Muscle layer of duodenum (tissue), 2 donors: ENCODE measurements around the gene AMH.

ENCODE experiments used
- H3K27ac ChIP-seq: one replicate; pipeline ENCODE4 v1.7.0; 2013; ENCODE audit warnings: mild to moderate bottlenecking, low read length
- H3K27me3 ChIP-seq: one replicate; pipeline ENCODE4 v1.7.0; 2013; ENCODE audit warnings: low read depth, mild to moderate bottlenecking, control low read depth, low read length
- H3K36me3 ChIP-seq, 2 donors: one replicate each; pipeline ENCODE4 v1.7.0; 2013; ENCODE audit warnings: low read length in 2 of 2, control low read depth in 1 of 2, mild to moderate bottlenecking in 1 of 2; ENCODE audit not compliant: insufficient read depth in 2 of 2, control insufficient read depth in 1 of 2
- H3K4me1 ChIP-seq, 2 donors: one replicate each; pipeline ENCODE4 v1.7.0; 2013; ENCODE audit warnings: low read length in 2 of 2, mild to moderate bottlenecking in 2 of 2, control low read depth in 1 of 2, moderate library complexity in 1 of 2; ENCODE audit not compliant: insufficient read depth in 2 of 2, control insufficient read depth in 1 of 2
- H3K4me3 ChIP-seq, 2 donors: one replicate each; pipeline ENCODE4 v1.7.0; 2013; ENCODE audit warnings: low read length in 2 of 2, low read depth in 1 of 2, mild to moderate bottlenecking in 1 of 2
- H3K9me3 ChIP-seq, 2 donors: one replicate each; pipeline ENCODE4 v1.7.0; 2013; ENCODE audit warnings: low read length in 2 of 2, control low read depth in 1 of 2, mild to moderate bottlenecking in 1 of 2; ENCODE audit not compliant: control insufficient read depth in 1 of 2
- donor health status: healthy.

Gene AMH

GRCh38 chr19:2210987-2211740 is 38.0 kb upstream of the AMH start:
- Histone ChIP-seq H3K9me3 (no peaks in the 10 kb centered on the region), H3K4me1 (peaks cover 0 to 12% of the 10 kb centered on the region in 2 donors), H3K36me3 (peaks cover 24 to 80% of the 10 kb centered on the region in 2 donors), H3K27me3 (no peaks in the 10 kb centered on the region), H3K4me3 (no peak overlapping the region), H3K27ac (no peak overlapping the region)

- H3K4me1 ChIP-seq = peaks cover 0 to 8% of the 10 kb centered on the region in 2 donors
- H3K27ac ChIP-seq = peak overlapping the region; percentile 14
- peaks cover 22 to 83% of the 10 kb centered on the region in 2 donors for H3K36me3 ChIP-seq
- no peaks in the 10 kb centered on the region for H3K27me3 ChIP-seq
- H3K9me3 ChIP-seq = no peaks in the 10 kb centered on the region
- no peak overlapping the region for H3K4me3 ChIP-seq
Measured at GRCh38 chr19:2212861-2213711, 36.0 kb upstream of the AMH start.

- Histone ChIP-seq H3K27me3 (no peaks in the 10 kb centered on the region), H3K27ac (no peak overlapping the region), H3K36me3 (peaks cover 22 to 84% of the 10 kb centered on the region in 2 donors), H3K4me1 (peaks cover 0 to under 1% of the 10 kb centered on the region in 2 donors), H3K4me3 (no peak overlapping the region), H3K9me3 (no peaks in the 10 kb centered on the region)
Measured at GRCh38 chr19:2213799-2214198, 35.3 kb upstream of the AMH start.

GRCh38 chr19:2214251-2214650 is 34.9 kb upstream of the AMH start:
- H3K36me3 ChIP-seq = peaks cover 22 to 87% of the 10 kb centered on the region in 2 donors

GRCh38 chr19:2215281-2215751 is 33.8 kb upstream of the AMH start:
- Histone ChIP-seq H3K36me3 (peaks cover 22 to 91% of the 10 kb centered on the region in 2 donors), H3K27me3 (no peaks in the 10 kb centered on the region)

More at GRCh38 chr19:2214251-2214650, 34.9 kb upstream of the AMH start:
- no peak overlapping the region for H3K4me3 ChIP-seq
- no peak overlapping the region for H3K27ac ChIP-seq
- H3K4me1 ChIP-seq = no peaks in the 10 kb centered on the region
- H3K9me3 ChIP-seq = no peaks in the 10 kb centered on the region
- H3K27me3 ChIP-seq = no peaks in the 10 kb centered on the region

GRCh38 chr19:2216361-2217225 is 32.5 kb upstream of the AMH start:
- Histone ChIP-seq H3K36me3 (peaks cover 22 to 82% of the 10 kb centered on the region in 2 donors), H3K9me3 (no peaks in the 10 kb centered on the region), H3K4me3 (no peak overlapping the region), H3K27ac (no peak overlapping the region), H3K27me3 (no peaks in the 10 kb centered on the region), H3K4me1 (no peaks in the 10 kb centered on the region)

More at GRCh38 chr19:2215281-2215751, 33.8 kb upstream of the AMH start:
- Histone ChIP-seq H3K9me3 (no peaks in the 10 kb centered on the region), H3K4me1 (no peaks in the 10 kb centered on the region), H3K4me3 (no peak overlapping the region), H3K27ac (no peak overlapping the region)

- no peaks in the 10 kb centered on the region for H3K27me3 ChIP-seq
- H3K4me1 ChIP-seq = no peaks in the 10 kb centered on the region
- no peak overlapping the region for H3K27ac ChIP-seq
- H3K4me3 ChIP-seq = no peak overlapping the region
- H3K36me3 ChIP-seq = peaks cover 14 to 79% of the 10 kb centered on the region in 2 donors
- no peaks in the 10 kb centered on the region for H3K9me3 ChIP-seq
Measured at GRCh38 chr19:2217591-2217990, 31.5 kb upstream of the AMH start.

- Histone ChIP-seq H3K27me3 (no peaks in the 10 kb centered on the region), H3K9me3 (no peaks in the 10 kb centered on the region), H3K36me3 (peaks cover 17 to 69% of the 10 kb centered on the region in 2 donors), H3K27ac (no peak overlapping the region), H3K4me1 (no peaks in the 10 kb centered on the region), H3K4me3 (no peak overlapping the region)
Measured at GRCh38 chr19:2219726-2220125, 29.4 kb upstream of the AMH start.

- no peaks in the 10 kb centered on the region for H3K27me3 ChIP-seq
- no peak overlapping the region for H3K27ac ChIP-seq
Measured at GRCh38 chr19:2221250-2221831, 27.8 kb upstream of the AMH start.

GRCh38 chr19:2221918-2222317 is 27.2 kb upstream of the AMH start:
- H3K4me1 ChIP-seq = no peaks in the 10 kb centered on the region
- H3K27ac ChIP-seq = no peak overlapping the region
- no peak overlapping the region for H3K4me3 ChIP-seq
- H3K9me3 ChIP-seq = no peaks in the 10 kb centered on the region
- no peaks in the 10 kb centered on the region for H3K27me3 ChIP-seq
- peaks cover 18 to 68% of the 10 kb centered on the region in 2 donors for H3K36me3 ChIP-seq

More at GRCh38 chr19:2221250-2221831, 27.8 kb upstream of the AMH start:
- no peaks in the 10 kb centered on the region for H3K4me1 ChIP-seq
- no peak overlapping the region for H3K4me3 ChIP-seq
- H3K36me3 ChIP-seq = peaks cover 18 to 68% of the 10 kb centered on the region in 2 donors
- no peaks in the 10 kb centered on the region for H3K9me3 ChIP-seq
